NCI-H69 (cell line): ENCODE results near the gene FKRP.

ENCODE experiments used
- DNase-seq: peaks from one replicate; lab custom pipeline; 2025; lab: John Stamatoyannopoulos, UW

The FKRP gene

GRCh38 chr19:46732172-46732938, 13.5 kb upstream of the FKRP start:
- DNase-seq: no peak

GRCh38 chr19:46732966-46733689, 12.7 kb upstream of the FKRP start:
- no peak for DNase-seq

- no peak for DNase-seq
Observed at GRCh38 chr19:46733690-46734292, 12.1 kb upstream of the FKRP start.

GRCh38 chr19:46736531-46737297, 9.1 kb upstream of the FKRP start:
- no peak for DNase-seq

- no peak for DNase-seq
Observed at GRCh38 chr19:46737298-46737654, 8.6 kb upstream of the FKRP start.

- DNase-seq: no peak
Observed at GRCh38 chr19:46737761-46738171, 8.1 kb upstream of the FKRP start.

- DNase-seq: no peak
Observed at GRCh38 chr19:46739290-46739771, 6.5 kb upstream of the FKRP start.

GRCh38 chr19:46741447-46741846, 4.4 kb upstream of the FKRP start:
- DNase-seq: no peak

- no peak for DNase-seq
Observed at GRCh38 chr19:46742926-46743480, 2.9 kb upstream of the FKRP start.

- no peak for DNase-seq
Observed at GRCh38 chr19:46744005-46744691, 1.7 kb upstream of the FKRP start.

- no peak for DNase-seq
Observed at GRCh38 chr19:46745030-46745429, 827 bp upstream of the FKRP start.

- DNase-seq: peak; percentile 87
Observed at GRCh38 chr19:46746281-46747057, 612 bp downstream of the FKRP start, which contains the start of gene STRN4. Gene STRN4 (minus strand): TSS chr19:46746450. CDS start chr19:46746430, 20 bp downstream.

- peak; percentile 62 for DNase-seq
Observed at GRCh38 chr19:46748325-46749109, 2.7 kb downstream of the FKRP start.

- DNase-seq: peak; percentile 91
Observed at GRCh38 chr19:46753420-46754155, 7.7 kb downstream of the FKRP start.

GRCh38 chr19:46755077-46755852, 9.4 kb downstream of the FKRP start:
- no peak for DNase-seq

GRCh38 chr19:46755853-46756543, 10.1 kb downstream of the FKRP start:
- no peak for DNase-seq

GRCh38 chr19:46756544-46756888, 10.7 kb downstream of the FKRP start:
- DNase-seq: no peak

GRCh38 chr19:46759206-46759605, 13.3 kb downstream of the FKRP start:
- no peak for DNase-seq
